ENCODE measurements around the gene C1RL.
"Not testable (repeated sequence)": the region's sequence is repeated elsewhere in the genome, so short reads cannot be mapped to it uniquely, and the experiment has no call there.

Gene C1RL

DNA sequence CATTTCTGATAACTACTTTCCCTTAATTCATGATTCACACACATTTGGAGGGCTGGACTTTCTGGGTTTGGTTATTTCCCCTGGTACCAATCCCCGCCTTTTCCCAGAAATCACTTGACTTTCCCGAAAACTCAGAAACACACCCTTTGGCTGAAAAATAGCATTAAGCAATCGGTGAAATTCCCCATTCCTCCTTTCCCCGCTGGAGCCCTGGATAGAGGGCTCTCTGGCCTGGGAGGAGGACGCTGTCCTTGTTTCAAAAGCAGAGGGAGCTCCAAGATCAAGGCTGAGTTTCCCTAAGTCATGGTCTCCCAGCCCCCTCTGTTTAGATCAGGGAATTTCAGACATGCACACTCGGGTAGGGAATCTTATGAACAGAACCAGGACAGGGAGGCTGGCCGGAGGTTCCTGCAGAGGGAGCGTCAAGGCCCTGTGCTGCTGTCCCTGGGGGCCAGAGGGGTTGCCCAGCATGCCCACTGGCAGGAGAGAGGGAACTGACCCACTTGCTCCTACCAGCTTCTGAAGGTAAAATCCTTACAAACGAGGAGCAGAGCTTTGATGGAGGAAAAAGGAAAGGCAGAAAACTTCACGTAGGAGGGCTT, 48.6 kb downstream of the C1RL start, which contains the start of gene C1S:
Gene C1S, plus strand, starts transcription at position 366 of the 602 bp plus-strand sequence. CDS start 1,195 bp downstream, outside the sequence.
- no peak for DNase-seq

DNA sequence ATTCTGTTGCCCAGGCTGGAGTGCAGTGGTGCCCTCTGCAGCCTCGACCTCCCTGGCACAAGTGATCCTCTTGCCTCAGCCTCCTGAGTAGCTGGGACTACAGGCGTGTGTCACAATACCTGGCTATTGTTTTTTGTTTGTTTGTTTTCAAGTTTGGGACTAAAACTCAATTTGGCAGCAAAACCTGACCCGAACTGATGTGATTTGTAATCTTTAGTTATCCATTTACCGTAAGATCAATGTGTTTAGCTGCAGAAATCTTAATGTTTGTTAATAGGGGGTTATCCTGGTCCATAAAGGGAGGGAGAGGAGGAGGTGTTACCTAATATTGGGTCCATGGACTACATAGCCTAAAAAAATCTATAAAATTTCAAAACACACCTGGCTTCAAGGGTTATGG, 49.2 kb downstream of the C1RL start:
- DNase-seq = no peak

DNA sequence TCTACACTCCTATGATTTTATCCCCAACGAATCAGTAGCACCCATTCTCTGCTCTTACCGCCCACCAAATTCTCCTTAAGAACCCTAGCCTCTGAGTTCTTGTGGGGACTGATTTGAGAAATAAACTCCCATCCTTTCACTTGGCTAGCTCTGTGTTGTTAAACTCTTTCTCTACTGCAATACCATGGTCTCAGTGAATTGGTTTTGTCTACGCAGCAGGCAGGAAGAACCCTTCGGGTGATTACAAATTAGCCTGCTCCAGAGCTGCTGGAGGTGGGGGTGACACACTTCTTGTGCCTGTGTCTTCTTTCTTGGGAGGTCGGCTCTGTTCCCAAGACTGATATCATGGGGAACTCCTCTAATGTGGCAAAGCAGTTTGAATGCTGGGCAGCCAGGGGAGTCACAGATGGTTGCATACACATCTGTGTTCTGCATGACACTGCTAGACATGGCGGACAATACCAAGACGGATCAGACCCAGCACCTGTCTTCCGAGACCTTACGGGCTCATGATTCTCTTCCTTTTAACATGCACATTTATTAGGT, 50.1 kb downstream of the C1RL start:
- DNase-seq = no peak

DNA sequence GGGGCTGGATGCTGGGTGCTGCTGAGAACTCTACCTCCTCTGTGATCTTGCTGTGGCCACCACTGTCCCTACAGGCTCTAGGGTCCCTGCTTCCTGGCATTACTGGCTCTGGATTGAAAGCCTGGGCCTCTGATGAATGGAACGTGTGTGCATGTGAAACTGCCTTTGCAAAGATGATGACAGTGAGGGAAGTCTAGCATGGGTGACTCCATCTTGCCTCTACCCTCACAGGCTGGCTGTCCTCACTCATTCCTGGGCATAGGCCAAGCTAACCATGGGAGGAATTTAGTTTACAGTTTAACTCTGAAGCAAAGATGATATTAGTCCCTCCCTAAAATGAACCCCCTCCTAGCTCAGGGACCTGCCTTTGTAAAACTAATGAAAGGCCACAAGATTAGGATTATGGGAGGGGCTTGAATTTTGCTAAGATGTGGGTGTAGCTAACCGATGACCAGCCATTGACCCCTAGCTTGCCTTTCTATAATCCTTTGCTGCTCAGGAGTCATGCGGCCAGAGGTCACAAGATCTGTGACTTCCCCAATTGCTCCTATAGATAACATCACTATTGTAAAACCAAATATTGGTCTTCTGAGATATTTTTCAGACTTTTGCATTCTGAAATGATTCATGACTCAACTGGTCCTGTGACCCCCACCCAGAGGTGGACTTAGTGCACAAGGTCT, 50.7 kb downstream of the C1RL start:
- DNase-seq = no peak

DNA sequence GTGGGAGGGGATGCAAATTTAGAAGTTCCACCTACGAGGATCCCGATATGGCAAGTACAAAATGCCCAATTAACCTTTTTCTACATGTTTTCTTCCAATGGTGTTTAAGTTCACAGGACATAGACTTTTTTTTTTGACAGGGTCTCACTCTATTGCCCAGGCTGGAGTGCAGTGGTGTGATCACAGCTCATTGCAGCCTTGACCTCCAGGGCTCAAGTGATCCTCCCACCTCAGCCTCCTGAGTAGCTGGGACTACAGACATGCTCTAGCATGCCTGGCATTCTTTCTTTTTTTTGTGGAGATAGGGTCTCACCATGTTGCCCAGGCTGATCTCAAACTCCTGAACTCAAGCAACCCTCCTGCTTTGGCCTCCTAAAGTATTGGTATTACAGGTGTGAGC, 53.3 kb downstream of the C1RL start:
- not testable (repeated sequence) for DNase-seq

DNA sequence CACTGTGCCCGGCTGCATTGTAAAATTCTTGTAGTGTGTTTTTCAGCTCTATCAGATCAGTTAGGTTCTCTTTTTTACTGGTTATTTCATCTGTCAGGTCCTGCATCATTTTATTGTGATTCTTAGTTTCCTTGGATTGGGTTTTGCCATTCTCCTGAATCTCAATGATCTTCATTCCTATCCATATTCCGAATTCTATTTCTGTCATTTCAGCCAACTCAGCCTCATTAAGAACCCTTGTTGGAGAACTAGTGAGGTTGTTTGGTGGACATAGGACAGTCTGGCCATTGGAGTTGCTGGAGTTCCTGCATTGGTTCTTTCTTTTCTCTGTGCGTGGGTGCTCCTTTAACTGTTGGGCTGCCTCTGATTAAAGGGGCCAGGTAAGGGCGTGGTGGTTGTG, 54.1 kb downstream of the C1RL start:
- DNase-seq = no peak

DNA sequence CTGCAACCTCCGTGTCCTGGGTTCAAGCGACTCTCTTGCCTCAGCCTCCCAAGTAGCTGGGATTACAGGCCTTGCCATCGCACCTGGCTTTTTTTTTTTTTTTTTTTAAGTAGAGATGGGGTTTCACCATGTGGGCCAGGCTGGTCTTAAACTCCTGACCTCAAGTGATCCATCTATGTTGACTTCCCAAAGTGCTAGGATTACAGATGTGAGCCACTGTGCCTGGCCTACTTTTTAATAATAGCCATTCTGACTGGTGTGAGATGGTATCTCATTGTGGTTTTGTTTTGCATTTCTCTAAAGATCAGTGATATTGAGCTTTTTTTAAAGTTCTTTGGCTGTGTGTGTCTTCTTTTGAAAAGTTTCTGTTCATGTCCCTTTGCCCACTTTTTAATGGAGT, 59.0 kb downstream of the C1RL start:
- not testable (repeated sequence) for DNase-seq

DNA sequence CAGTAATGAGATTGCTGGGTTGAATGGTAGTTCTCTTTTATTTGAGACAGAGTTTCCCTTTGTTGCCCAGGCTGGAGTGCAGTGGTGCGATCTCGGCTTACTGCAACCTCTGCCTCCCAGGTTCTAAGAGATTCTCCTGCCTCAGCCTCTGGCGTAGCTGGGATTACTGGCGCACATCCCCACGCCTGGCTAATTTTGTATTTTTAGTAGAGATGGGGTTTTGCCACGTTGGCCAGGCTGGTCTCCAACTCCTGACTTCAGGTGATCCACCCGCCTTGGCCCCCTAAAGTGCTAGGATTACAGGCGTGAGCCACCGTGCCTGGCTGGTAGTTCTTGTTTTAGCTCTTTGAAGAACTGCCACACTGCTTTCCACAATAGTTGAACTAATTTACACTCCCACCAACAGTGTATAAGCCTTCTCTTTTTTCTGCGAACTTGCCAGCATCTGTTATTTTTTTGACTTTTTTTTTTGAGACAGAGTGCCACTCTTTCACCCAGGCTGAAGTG, 59.5 kb downstream of the C1RL start:
- DNase-seq = not testable (repeated sequence)

DNA sequence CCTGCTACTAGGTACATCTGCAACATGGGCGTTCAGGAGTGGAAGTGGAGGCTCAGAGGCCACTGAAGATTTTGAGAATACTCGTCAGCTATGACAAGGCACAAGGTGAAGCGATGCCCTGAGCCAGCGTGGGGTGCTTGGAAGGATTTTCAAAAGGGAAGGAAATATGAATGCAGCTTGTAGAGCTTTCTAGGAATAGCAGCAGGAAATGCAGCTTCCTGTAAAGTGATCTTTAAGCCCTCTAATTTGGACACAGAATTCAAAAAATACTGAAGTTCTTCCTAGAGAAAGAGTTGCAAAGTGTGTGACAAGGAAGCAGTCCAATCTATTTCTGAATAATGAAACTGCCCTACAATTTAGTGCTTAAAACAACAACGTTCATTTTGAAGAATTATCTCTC, 61.7 kb downstream of the C1RL start:
- DNase-seq = no peak

DNA sequence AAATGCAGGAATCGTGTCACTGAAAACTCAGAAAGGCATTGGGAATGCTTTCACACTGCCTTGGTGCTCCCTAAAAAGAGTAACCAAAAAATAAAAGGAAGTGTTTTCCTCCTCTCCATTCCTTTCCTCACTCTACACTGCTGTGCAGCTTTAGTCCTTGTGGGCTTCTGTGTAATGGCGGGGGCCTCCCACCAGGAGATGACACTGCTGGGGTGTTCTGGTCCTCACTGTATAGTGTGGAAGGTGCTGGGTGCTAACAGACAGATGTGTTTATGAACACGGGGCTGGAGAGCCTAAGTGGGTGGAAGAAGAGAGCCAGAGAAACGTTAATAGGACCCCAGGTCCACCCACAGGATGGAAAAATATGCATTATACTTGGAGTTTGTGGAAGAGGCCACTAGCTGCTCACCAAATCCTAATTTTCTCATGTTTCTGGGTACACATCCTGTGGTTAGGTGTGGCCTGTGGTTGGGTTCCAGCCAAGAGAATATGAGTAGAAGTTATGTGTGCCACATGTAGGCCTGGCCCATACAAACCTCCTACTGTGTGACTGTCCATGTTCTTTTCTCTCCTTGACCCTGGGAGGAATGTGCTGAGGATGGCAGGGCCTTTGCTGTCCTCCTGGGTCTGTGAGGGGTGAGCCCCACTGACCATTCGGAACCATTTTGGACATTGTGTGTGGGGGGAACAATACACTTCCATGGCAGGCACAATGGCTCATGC, 62.5 kb downstream of the C1RL start:
- no peak for DNase-seq

DNA sequence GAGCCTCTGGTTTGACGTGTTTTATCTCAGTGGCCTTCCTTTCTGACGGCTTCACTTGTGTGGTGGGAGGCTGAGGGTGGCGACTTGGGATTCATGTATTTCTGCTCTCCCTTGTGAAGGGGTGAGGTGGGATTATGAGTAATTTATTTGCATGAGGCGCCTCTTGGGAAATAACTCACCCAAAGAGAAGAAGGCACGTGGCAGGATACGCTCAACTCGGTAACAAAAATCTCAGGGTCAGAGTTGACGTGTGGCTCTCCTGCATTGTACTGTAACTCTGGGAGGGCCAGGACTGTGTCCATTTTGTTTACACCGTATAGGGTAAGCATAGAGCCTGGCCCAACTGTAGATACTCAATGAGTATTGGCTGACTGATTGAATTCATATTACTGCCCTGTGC, 63.1 kb downstream of the C1RL start:
- DNase-seq = no peak

All from NCI-H187 (cell line).